ENCODE results near the gene ETNK1. TPM values are rescaled to one million over a fixed set of nuclear protein-coding genes. Genes with fewer than 3 reads are reported as not detected.

The ETNK1 gene
- total RNA-seq, 1 experiment from 2014 or later, result 124 TPM

DNA sequence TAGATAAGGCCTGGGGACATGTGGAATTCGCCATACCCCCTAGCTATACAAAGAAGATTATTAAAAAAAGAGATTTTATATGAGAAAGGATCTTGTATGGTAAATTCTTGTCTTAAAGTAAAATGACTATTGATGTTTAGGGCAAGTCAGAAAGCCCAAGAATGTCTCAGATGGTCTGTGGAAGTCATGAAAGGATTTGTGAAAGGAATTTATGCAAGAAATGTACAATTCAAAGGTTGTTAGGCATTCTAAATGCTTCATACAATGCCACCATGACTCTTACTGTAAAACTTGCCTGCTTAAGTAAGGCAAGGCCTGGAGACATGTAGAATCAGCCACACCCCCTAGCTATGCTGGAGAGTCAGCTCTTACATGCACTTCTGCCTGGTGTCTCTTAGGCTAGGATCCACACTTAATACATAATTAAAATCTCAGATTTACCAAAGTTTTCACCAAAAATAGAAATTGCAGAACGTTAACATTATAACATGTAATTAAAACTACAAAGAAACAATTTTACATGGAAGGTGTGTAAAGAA, 8.9 kb upstream of the ETNK1 start:
- Mint-ChIP-seq H3K4me1 (ENCODE audit: low read depth, unreplicated experiment) (no peaks in the 10 kb centered on the region), H3K4me3 (ENCODE audit: low read depth, unreplicated experiment) (no peak overlapping the region), H3K27me3 (ENCODE audit: unreplicated experiment) (no peaks in the 10 kb centered on the region), H3K36me3 (ENCODE audit: insufficient read depth, unreplicated experiment) (no peaks in the 10 kb centered on the region), H3K9me3 (ENCODE audit: low read depth, unreplicated experiment) (peaks cover 4% of the 10 kb centered on the region), H3K27ac (ENCODE audit: unreplicated experiment) (no peak overlapping the region)
- BruUV-seq (replicated peaks), result no TSS peak
- intact Hi-C loops (cut with micrococcal nuclease; ENCODE audit: unreplicated experiment), result no loop called here
- CTCF ChIA-PET, result no interaction called here
- TF ChIP-seq, protein P1, sequence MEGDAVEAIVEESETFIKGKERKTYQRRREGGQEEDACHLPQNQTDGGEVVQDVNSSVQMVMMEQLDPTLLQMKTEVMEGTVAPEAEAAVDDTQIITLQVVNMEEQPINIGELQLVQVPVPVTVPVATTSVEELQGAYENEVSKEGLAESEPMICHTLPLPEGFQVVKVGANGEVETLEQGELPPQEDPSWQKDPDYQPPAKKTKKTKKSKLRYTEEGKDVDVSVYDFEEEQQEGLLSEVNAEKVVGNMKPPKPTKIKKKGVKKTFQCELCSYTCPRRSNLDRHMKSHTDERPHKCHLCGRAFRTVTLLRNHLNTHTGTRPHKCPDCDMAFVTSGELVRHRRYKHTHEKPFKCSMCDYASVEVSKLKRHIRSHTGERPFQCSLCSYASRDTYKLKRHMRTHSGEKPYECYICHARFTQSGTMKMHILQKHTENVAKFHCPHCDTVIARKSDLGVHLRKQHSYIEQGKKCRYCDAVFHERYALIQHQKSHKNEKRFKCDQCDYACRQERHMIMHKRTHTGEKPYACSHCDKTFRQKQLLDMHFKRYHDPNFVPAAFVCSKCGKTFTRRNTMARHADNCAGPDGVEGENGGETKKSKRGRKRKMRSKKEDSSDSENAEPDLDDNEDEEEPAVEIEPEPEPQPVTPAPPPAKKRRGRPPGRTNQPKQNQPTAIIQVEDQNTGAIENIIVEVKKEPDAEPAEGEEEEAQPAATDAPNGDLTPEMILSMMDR (IDR thresholded peaks at IDR 0.05; ENCODE audit: unreplicated experiment), result no peak
- no peak for DNase-seq

DNA sequence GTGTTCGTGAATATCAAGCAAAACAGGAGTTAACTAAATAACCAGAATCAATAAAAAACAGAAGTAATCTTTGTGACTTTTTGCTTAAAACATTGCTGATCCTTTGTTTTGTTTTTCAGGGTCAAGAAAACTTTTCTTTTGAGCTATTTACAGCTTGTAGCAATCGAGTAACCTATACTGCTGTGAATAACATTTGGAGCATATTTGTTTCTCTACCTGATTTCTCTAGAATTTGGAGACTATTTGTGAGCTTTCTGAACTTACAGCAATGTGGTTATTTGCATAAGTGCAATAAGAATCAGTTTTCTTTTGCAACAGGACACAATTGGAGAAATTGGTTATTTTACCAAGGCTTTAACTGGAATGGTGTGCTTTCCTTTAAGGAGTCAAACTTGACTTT, 7.3 kb upstream of the ETNK1 start:
- Mint-ChIP-seq H3K36me3 (ENCODE audit: insufficient read depth, unreplicated experiment) (no peaks in the 10 kb centered on the region), H3K4me1 (ENCODE audit: low read depth, unreplicated experiment) (no peaks in the 10 kb centered on the region), H3K4me3 (ENCODE audit: low read depth, unreplicated experiment) (no peak overlapping the region), H3K27me3 (ENCODE audit: unreplicated experiment) (no peaks in the 10 kb centered on the region), H3K9me3 (ENCODE audit: low read depth, unreplicated experiment) (peaks cover 4% of the 10 kb centered on the region), H3K27ac (ENCODE audit: unreplicated experiment) (no peak overlapping the region)
- TF ChIP-seq, protein P1 (IDR thresholded peaks at IDR 0.05; ENCODE audit: unreplicated experiment), result no peak
- no TSS peak for BruUV-seq (replicated peaks)
- intact Hi-C loops (cut with micrococcal nuclease; ENCODE audit: unreplicated experiment), result no loop called here
- DNase-seq, result no peak
- CTCF ChIA-PET, result no interaction called here

DNA sequence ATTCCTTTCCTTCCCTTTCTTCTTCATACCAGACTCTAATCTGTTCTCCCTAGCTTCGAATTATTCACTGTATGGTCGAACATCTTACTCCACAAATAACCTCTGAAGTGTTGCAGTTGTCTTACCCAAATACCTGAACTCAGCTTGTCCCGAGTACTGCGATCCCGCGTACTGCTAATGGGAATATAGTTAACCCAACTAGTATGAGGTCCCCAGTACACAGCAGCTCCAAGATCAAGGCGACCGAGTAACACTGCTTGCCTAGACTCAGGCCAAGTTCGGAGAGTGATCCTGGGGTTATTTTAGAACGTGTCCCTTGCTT, 462 bp upstream of the ETNK1 start:
- Mint-ChIP-seq H3K9me3 (ENCODE audit: low read depth, unreplicated experiment) (no peaks in the 10 kb centered on the region), H3K36me3 (ENCODE audit: insufficient read depth, unreplicated experiment) (peaks cover 42% of the 10 kb centered on the region), H3K4me1 (ENCODE audit: low read depth, unreplicated experiment) (peaks cover 8% of the 10 kb centered on the region), H3K4me3 (ENCODE audit: low read depth, unreplicated experiment) (peak overlapping the region; percentile 92), H3K27me3 (ENCODE audit: unreplicated experiment) (no peaks in the 10 kb centered on the region), H3K27ac (ENCODE audit: unreplicated experiment) (peak overlapping the region; percentile 98)
- intact Hi-C loops (cut with micrococcal nuclease; ENCODE audit: unreplicated experiment), result no loop called here
- TF ChIP-seq, protein P1 (IDR thresholded peaks at IDR 0.05; ENCODE audit: unreplicated experiment), result no peak
- CTCF ChIA-PET, result interaction anchor here (0.7 to 2.0 kb wide), 8 partner anchors 16 to 565 kb away, joined by 3 to 15 read pairs (median 3); partner anchors contain the start of gene C2CD5
- TSS peak; percentile 97 for BruUV-seq (replicated peaks)
- no peak for DNase-seq

DNA sequence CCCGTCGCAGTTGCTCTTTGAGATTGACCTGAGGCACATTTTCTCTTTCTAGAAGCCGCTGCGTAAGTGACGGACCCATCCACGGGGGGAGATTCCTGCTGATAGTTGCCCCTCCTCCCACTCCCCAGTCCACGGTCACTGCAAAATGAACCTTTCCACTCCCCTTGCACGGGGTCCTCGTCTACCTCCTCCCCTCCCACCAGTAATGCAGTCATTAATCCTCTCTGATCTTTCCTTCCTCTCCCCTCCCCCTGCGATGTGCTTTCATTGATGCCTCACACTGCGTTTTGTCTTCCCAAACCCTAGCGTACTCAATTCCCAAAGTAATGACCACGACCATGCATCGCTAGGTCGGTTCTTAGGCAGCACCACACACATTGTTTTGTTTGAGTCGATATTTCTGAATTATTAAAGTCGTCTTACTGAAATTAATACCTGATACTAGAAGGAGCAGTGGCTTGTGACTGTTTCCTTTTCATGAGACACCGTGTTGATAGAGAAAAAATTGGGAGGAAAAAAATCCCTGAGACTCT, 857 bp downstream of the ETNK1 start:
- TF ChIP-seq, protein P1 (IDR thresholded peaks at IDR 0.05; ENCODE audit: unreplicated experiment), result no peak
- Mint-ChIP-seq H3K4me3 (ENCODE audit: low read depth, unreplicated experiment) (peak overlapping the region; percentile 92), H3K27me3 (ENCODE audit: unreplicated experiment) (no peaks in the 10 kb centered on the region), H3K4me1 (ENCODE audit: low read depth, unreplicated experiment) (peaks cover 19% of the 10 kb centered on the region), H3K36me3 (ENCODE audit: insufficient read depth, unreplicated experiment) (peaks cover 42% of the 10 kb centered on the region), H3K9me3 (ENCODE audit: low read depth, unreplicated experiment) (no peaks in the 10 kb centered on the region), H3K27ac (ENCODE audit: unreplicated experiment) (peak overlapping the region; percentile 98)
- CTCF ChIA-PET, result interaction anchor here (1.3 to 1.8 kb wide), 2 partner anchors 27 to 97 kb away, joined by 3 to 15 read pairs; no protein-coding TSS in a partner anchor
- peak; percentile 43 for DNase-seq
- no TSS peak for BruUV-seq (replicated peaks)
- intact Hi-C loops (cut with micrococcal nuclease; ENCODE audit: unreplicated experiment), result no loop called here

Data from Calu3 (cell line).